ENCODE results near the gene CEACAM18.

CEACAM18 gene

GRCh38 chr19:51524666-51525264 is 46.4 kb downstream of the CEACAM18 start:
- Histone ChIP-seq H3K9me3 (ENCODE audit: control insufficient read depth, insufficient read depth, low read depth, low read length) (no peaks in the 10 kb centered on the region), H3K36me3 (ENCODE audit: control insufficient read depth in 2 of 2, insufficient read depth in 1 of 2, low read length in 2 of 2) (no peaks in the 10 kb centered on the region), H3K4me3 (ENCODE audit: low read depth, low read length) (no peak overlapping the region), H3K4me1 (ENCODE audit: control insufficient read depth, insufficient read depth, low read length) (no peaks in the 10 kb centered on the region), H3K27ac (ENCODE audit: extremely low read depth, low read depth, low read length) (no peak overlapping the region)
- ChIA-PET POLR2A (no interaction called here), CTCF (interaction anchor here (0.6 to 1.3 kb wide), 3 partner anchors 9 to 800 kb away, joined by 3 to 6 read pairs (median 3); no protein-coding TSS in a partner anchor)
- no peak for TF ChIP-seq ZNF501 (tag by site-specific recombination; IDR thresholded peaks at IDR 0.05)
- TF ChIP-seq ZNF138 (tag by site-specific recombination; IDR thresholded peaks at IDR 0.05; ENCODE audit: borderline replicate concordance): no peak
- TF ChIP-seq ZNF239 (tag by site-specific recombination; IDR thresholded peaks at IDR 0.05): no peak
- TF ChIP-seq, protein P1, sequence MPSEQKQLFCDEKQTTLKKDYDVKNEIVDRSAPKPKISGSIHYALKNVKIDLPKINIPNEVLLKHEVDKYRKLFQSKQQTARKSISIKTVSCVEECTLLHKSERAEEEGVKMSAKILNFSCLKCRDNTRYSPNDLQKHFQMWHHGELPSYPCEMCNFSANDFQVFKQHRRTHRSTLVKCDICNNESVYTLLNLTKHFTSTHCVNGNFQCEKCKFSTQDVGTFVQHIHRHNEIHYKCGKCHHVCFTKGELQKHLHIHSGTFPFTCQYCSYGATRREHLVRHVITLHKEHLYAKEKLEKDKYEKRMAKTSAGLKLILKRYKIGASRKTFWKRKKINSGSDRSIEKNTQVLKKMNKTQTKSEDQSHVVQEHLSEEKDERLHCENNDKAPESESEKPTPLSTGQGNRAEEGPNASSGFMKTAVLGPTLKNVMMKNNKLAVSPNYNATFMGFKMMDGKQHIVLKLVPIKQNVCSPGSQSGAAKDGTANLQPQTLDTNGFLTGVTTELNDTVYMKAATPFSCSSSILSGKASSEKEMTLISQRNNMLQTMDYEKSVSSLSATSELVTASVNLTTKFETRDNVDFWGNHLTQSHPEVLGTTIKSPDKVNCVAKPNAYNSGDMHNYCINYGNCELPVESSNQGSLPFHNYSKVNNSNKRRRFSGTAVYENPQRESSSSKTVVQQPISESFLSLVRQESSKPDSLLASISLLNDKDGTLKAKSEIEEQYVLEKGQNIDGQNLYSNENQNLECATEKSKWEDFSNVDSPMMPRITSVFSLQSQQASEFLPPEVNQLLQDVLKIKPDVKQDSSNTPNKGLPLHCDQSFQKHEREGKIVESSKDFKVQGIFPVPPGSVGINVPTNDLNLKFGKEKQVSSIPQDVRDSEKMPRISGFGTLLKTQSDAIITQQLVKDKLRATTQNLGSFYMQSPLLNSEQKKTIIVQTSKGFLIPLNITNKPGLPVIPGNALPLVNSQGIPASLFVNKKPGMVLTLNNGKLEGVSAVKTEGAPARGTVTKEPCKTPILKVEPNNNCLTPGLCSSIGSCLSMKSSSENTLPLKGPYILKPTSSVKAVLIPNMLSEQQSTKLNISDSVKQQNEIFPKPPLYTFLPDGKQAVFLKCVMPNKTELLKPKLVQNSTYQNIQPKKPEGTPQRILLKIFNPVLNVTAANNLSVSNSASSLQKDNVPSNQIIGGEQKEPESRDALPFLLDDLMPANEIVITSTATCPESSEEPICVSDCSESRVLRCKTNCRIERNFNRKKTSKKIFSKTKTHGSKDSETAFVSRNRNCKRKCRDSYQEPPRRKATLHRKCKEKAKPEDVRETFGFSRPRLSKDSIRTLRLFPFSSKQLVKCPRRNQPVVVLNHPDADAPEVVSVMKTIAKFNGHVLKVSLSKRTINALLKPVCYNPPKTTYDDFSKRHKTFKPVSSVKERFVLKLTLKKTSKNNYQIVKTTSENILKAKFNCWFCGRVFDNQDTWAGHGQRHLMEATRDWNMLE (tag by site-specific recombination; conservative IDR thresholded peaks at IDR 0.05; ENCODE audit: low read depth): no peak
- TF ChIP-seq ZNF404 (tag by site-specific recombination; IDR thresholded peaks at IDR 0.05): no peak
- TF ChIP-seq OSR2 (tag by site-specific recombination; IDR thresholded peaks at IDR 0.05): no peak
- TF ChIP-seq, protein P2, sequence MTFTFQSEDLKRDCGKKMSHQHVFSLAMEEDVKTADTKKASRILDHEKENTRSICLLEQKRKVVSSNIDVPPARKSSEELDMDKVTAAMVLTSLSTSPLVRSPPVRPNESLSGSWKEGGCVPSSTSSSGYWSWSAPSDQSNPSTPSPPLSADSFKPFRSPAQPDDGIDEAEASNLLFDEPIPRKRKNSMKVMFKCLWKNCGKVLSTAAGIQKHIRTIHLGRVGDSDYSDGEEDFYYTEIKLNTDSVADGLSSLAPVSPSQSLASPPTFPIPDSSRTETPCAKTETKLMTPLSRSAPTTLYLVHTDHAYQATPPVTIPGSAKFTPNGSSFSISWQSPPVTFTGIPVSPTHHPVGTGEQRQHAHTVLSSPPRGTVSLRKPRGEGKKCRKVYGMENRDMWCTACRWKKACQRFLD (tag by site-specific recombination; IDR thresholded peaks at IDR 0.05): no peak
- no peak for TF ChIP-seq ZNF223 (tag by site-specific recombination; IDR thresholded peaks at IDR 0.05)
- TF ChIP-seq ZNF785 (tag by site-specific recombination; IDR thresholded peaks at IDR 0.05): no peak
- no peak for TF ChIP-seq ZNF600 (tag by site-specific recombination; IDR thresholded peaks at IDR 0.05)
- TF ChIP-seq ZNF692 (tag by site-specific recombination; IDR thresholded peaks at IDR 0.05): no peak
- no peak for TF ChIP-seq GLI4 (tag by site-specific recombination; IDR thresholded peaks at IDR 0.05)
- TF ChIP-seq ZNF707 (tag by site-specific recombination; IDR thresholded peaks at IDR 0.05): no peak
- TF ChIP-seq BCL11A (tag by site-specific recombination; IDR thresholded peaks at IDR 0.05; ENCODE audit: low read depth): no peak
- TF ChIP-seq, protein P3, sequence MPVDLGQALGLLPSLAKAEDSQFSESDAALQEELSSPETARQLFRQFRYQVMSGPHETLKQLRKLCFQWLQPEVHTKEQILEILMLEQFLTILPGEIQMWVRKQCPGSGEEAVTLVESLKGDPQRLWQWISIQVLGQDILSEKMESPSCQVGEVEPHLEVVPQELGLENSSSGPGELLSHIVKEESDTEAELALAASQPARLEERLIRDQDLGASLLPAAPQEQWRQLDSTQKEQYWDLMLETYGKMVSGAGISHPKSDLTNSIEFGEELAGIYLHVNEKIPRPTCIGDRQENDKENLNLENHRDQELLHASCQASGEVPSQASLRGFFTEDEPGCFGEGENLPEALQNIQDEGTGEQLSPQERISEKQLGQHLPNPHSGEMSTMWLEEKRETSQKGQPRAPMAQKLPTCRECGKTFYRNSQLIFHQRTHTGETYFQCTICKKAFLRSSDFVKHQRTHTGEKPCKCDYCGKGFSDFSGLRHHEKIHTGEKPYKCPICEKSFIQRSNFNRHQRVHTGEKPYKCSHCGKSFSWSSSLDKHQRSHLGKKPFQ (tag by site-specific recombination; IDR thresholded peaks at IDR 0.05): no peak

- no peaks in the 10 kb centered on the region for H3K9me3 ChIP-seq (ENCODE audit: control insufficient read depth, insufficient read depth, low read depth, low read length)
- ChIA-PET CTCF (interaction anchor here (0.9 to 1.3 kb wide), 3 partner anchors 10 to 252 kb away, joined by 3 to 6 read pairs (median 3); no protein-coding TSS in a partner anchor), POLR2A (no interaction called here)
- TF ChIP-seq OVOL3 (tag by site-specific recombination; IDR thresholded peaks at IDR 0.05) (no peak), ZNF501 (tag by site-specific recombination; IDR thresholded peaks at IDR 0.05) (no peak), ZBTB49 (tag by site-specific recombination; IDR thresholded peaks at IDR 0.05; ENCODE audit: low read depth) (no peak), ZNF16 (tag by site-specific recombination; IDR thresholded peaks at IDR 0.05; ENCODE audit: low read depth) (no peak), ZNF138 (tag by site-specific recombination; IDR thresholded peaks at IDR 0.05; ENCODE audit: borderline replicate concordance) (no peak), IKZF3 (tag by site-specific recombination; IDR thresholded peaks at IDR 0.05) (no peak), ZFP37 (tag by site-specific recombination; IDR thresholded peaks at IDR 0.05) (no peak), ZNF707 (tag by site-specific recombination; IDR thresholded peaks at IDR 0.05) (no peak), ZNF133 (tag by site-specific recombination; IDR thresholded peaks at IDR 0.05) (no peak)
- TF ChIP-seq, protein P4, sequence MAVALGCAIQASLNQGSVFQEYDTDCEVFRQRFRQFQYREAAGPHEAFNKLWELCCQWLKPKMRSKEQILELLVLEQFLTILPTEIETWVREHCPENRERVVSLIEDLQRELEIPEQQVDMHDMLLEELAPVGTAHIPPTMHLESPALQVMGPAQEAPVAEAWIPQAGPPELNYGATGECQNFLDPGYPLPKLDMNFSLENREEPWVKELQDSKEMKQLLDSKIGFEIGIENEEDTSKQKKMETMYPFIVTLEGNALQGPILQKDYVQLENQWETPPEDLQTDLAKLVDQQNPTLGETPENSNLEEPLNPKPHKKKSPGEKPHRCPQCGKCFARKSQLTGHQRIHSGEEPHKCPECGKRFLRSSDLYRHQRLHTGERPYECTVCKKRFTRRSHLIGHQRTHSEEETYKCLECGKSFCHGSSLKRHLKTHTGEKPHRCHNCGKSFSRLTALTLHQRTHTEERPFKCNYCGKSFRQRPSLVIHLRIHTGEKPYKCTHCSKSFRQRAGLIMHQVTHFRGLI (tag by site-specific recombination; IDR thresholded peaks at IDR 0.05): no peak
These were observed 47.3 kb downstream of the CEACAM18 start for GRCh38 chr19:51525651-51526050.

More at GRCh38 chr19:51525651-51526050, 47.3 kb downstream of the CEACAM18 start:
- no peak overlapping the region for H3K27ac ChIP-seq (ENCODE audit: extremely low read depth, low read depth, low read length)
- no peaks in the 10 kb centered on the region for H3K36me3 ChIP-seq (ENCODE audit: control insufficient read depth in 2 of 2, insufficient read depth in 1 of 2, low read length in 2 of 2)
- H3K4me3 ChIP-seq (ENCODE audit: low read depth, low read length): no peak overlapping the region
- no peaks in the 10 kb centered on the region for H3K4me1 ChIP-seq (ENCODE audit: control insufficient read depth, insufficient read depth, low read length)
